GM12872 (cell line): ENCODE results near the gene TTYH1.

Source experiments
- CTCF ChIP-seq: IDR thresholded peaks from 3 replicates; pipeline ENCODE4 v1.5.1; 2011; ENCODE audit warnings: low read depth, mild to moderate bottlenecking, low read length, moderate library complexity; ENCODE audit not compliant: insufficient read depth

Gene TTYH1

GRCh38 chr19:54459282-54460229 lies 44.3 kb downstream of the TTYH1 start:
- no peak for TF ChIP-seq CTCF

GRCh38 chr19:54460230-54461005 lies 45.2 kb downstream of the TTYH1 start:
- no peak for TF ChIP-seq CTCF

- TF ChIP-seq CTCF: no peak
Observed at GRCh38 chr19:54461210-54461609, 45.9 kb downstream of the TTYH1 start.

- no peak for TF ChIP-seq CTCF
Observed at GRCh38 chr19:54461613-54462012, 46.3 kb downstream of the TTYH1 start.

- no peak for TF ChIP-seq CTCF
Observed at GRCh38 chr19:54462047-54462654, 46.9 kb downstream of the TTYH1 start.

GRCh38 chr19:54462655-54463530 lies 47.6 kb downstream of the TTYH1 start:
- 0 out of 3 replicates have a peak, but pooled peaks have one; percentile 18 for TF ChIP-seq CTCF
